GM18507 (cell line): Measurements from ENCODE around the gene CHD2.

Experiments
- DNase-seq: peaks from one replicate; pipeline ENCODE4 v3.0.0; 2011; ENCODE audit warnings: low read depth; ENCODE audit not compliant: insufficient read length; ENCODE audit errors: extremely low spot score
- FAIRE-seq: peaks from 2 replicates; lab custom pipeline; 2011; peaks lifted over from hg19 to GRCh38; lab: Jason Lieb, UNC

Gene CHD2

DNA sequence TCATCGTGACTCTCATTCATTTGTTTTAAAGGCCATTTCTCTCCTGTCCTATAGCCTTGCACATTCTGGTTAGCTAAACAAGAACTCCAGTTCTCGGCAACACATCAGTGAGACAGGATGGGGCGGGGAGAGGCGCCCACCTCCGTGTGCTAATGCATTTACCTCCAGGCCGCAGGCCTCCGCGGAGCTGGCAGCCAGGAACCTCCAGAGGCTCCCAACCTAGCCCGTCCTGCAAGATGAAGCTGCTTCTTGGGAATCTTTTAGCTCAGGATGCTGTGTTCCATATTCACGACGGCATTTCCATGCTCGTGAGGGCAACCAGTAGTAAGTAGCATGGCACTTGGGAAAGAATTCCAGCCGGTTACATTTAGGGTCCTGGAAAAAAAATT is 141.0 kb downstream of the CHD2 start:
- DNase-seq = no peak
- no peak for FAIRE-seq

- FAIRE-seq (no peak), DNase-seq (no peak)
Measured at GRCh38 chr15:93042211-93042610, 142.1 kb downstream of the CHD2 start.

GRCh38 chr15:93042691-93043378 is 142.7 kb downstream of the CHD2 start:
- no peak for FAIRE-seq

GRCh38 chr15:93043621-93044300 is 143.6 kb downstream of the CHD2 start:
- no peak for FAIRE-seq
- DNase-seq = no peak

More at GRCh38 chr15:93042691-93043378, 142.7 kb downstream of the CHD2 start:
- no peak for DNase-seq

DNA sequence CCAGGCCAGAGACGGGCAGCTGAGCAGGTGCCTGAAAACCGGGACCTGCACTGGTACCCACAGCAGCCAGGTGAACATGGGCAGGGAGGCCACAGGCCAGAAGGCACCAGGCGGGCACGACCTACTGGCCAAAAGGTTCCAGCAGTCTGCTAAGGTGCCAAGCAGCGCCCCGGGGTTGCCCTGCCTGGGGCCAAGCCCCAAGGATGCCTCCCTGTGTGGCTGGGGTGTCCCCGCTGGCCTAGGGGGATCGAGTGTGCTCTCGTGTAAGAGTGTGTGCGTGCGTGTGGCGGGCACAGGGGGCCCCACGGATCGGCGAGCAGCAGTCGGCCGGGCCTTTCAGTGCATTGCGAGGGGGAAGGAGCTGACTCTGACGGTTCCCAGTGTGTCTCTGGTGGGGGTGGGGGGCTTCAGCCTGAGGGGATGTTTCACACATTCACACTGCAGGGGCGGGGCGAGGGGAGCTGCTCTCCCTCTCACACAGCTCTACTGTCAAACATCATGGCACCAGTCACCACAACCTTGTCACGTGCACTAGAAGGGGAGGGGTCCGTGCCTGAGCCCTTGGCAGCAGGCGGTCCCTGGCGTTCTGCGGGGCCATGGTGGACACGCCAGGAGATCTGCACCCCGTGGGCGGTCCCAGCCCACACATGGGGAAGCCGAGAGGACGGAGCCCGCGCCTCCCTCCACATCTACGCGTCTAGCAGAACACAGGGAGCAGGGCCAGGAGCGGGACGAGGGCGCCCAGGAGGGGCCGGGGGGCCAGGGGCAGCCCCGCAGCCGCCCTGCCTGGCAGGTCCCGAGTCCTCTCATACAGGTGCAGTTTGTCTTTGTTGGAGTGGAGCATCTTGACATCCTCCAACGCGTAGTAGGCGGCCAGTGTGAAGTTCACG is 144.4 kb downstream of the CHD2 start:
- no peak for FAIRE-seq
- no peak for DNase-seq

DNA sequence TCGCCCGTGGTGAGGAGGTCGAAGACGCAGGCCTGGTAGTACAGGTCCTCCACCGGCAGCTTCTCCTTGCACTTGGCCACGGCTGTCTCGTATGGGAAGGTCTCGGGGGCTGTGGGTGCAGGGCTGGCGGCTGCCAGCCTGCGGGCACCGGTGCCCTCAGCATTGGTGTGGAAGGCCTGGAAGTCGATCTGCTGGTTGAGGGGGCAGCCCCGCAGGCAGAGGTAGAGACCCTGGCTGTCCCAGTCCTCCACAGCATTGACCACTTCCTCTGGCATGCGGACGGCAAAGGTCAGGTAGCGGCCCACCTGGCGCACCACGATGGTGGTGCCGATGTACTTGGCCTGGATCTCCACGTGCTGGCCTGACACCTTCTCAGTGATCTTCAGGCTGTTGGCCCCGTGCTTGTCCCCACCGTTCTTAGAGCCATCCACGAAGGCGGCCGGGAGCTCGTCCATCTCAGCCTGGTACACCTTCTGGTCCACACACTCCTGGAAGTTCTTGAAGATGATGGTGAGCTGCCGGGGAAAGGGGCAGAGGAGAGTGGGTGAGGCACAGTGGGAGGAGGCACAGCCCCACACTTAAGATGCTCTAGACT is 145.2 kb downstream of the CHD2 start:
- DNase-seq = no peak
- FAIRE-seq = no peak

- DNase-seq (no peak), FAIRE-seq (no peak)
Measured at GRCh38 chr15:93046120-93046519, 146.0 kb downstream of the CHD2 start.

DNA sequence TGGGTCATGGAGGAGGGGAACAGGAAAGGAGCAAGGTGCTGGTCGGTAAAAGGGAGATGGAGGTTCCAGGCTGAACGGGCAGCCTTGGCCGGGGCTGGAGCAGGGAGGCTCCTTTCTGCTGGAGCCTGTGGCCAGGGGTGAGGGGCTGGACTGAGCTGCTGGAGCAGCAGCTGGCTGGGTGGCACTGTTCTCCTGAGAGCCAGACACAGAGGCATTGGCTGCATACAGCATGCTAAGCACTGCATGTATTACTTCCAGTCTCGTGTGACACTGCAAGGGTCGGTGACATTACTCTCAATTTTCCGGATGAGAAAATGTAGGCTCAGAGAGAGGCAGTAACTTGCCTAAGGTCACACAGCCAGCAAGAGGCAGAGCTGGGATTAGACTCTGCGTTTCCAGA is 146.6 kb downstream of the CHD2 start:
- DNase-seq (no peak), FAIRE-seq (no peak)

- FAIRE-seq (no peak), DNase-seq (no peak)
Measured at GRCh38 chr15:93047621-93048425, 147.7 kb downstream of the CHD2 start.

- FAIRE-seq (no peak), DNase-seq (no peak)
Measured at GRCh38 chr15:93048426-93048721, 148.2 kb downstream of the CHD2 start.

- no peak for DNase-seq
- FAIRE-seq = no peak
Measured at GRCh38 chr15:93048759-93049161, 148.6 kb downstream of the CHD2 start.

DNA sequence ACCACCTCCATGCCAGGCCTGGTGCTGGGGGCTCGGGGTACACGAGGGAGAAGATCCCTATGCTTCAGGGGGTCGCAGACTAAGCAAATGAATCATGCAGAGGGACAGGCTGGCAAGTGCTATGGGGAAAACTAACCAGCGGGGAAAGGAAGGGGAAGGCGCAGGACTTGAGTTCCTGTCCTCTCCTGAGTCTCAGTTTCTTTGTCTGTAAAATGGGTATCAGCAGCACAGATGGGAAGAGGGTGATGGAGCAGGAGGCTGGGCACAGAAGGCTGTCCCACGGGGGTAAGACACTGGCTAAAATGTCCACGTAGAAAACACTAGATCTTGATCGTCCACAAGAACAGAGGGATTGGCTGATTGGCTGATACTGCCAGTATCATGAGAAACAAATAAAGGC is 149.1 kb downstream of the CHD2 start:
- no peak for DNase-seq

GRCh38 chr15:93049914-93050578 is 149.9 kb downstream of the CHD2 start:
- DNase-seq (no peak), FAIRE-seq (no peak)

More for the DNA sequence above, 149.1 kb downstream of the CHD2 start:
- no peak for FAIRE-seq

- FAIRE-seq = no peak
Measured at GRCh38 chr15:93050648-93051047, 150.5 kb downstream of the CHD2 start.

GRCh38 chr15:93051236-93052089 is 151.3 kb downstream of the CHD2 start:
- FAIRE-seq = no peak
- no peak for DNase-seq

More at GRCh38 chr15:93050648-93051047, 150.5 kb downstream of the CHD2 start:
- DNase-seq = no peak

- no peak for DNase-seq
- FAIRE-seq = no peak
Measured at GRCh38 chr15:93052090-93052879, 152.2 kb downstream of the CHD2 start.

- FAIRE-seq (no peak), DNase-seq (no peak)
Measured at GRCh38 chr15:93055211-93055610, 155.1 kb downstream of the CHD2 start.
